BJ (cell line): ENCODE measurements around the gene ELMO3. TPM values are rescaled to one million over a fixed set of nuclear protein-coding genes. Genes with fewer than 3 reads are reported as not detected.

Source experiments
- CTCF ChIA-PET: fragments of 350-600 bp; formaldehyde crosslinking; extraction: SDS; loops from one replicate; lab custom pipeline; 2021; ENCODE audit warnings: antibody characterized with exemption, inconsistent platforms; lab: Yijun Ruan, JAX
- POLR2A ChIA-PET: fragments of 300-600 bp; sonication (Branson Sonifier 250); formaldehyde crosslinking; extraction: SDS; loops from one replicate; lab custom pipeline; 2021; ENCODE audit warnings: antibody characterized with exemption; lab: Charles Lee
- DNase-seq: peaks from one replicate; pipeline ENCODE4 v3.0.0-alpha.2; 2011; ENCODE audit warnings: low read depth
- H3K27me3 ChIP-seq: 2 replicates; pipeline ENCODE4 v1.6.0; 2011; ENCODE audit warnings: low read length; ENCODE audit not compliant: control insufficient read depth, insufficient read depth
- H3K36me3 ChIP-seq: 2 replicates; pipeline ENCODE4 v1.5.1; 2011; ENCODE audit warnings: low read length; ENCODE audit not compliant: control insufficient read depth, insufficient read depth
- H3K4me3 ChIP-seq: 2 replicates; pipeline ENCODE4 v1.5.1; 2011; ENCODE audit warnings: low read depth, mild to moderate bottlenecking, control low read depth, low read length
- polyA minus RNA-seq: library from RNA; depleted of rRNA, polyadenylated mRNA; stranded (reverse); fragments of >200 nt; gene quantifications from 2 replicates; pipeline ENCODE4 v1.2.3, GENCODE V29; 2011; rRNA and poly(A)+ RNA removed
- polyA plus RNA-seq: library from polyadenylated mRNA; depleted of rRNA; stranded (reverse); fragments of >200 nt; gene quantifications from 2 replicates; pipeline ENCODE4 v1.2.3, GENCODE V29; 2011; rRNA removed
- TF ChIP-seq, protein P1 (sequence below): IDR thresholded peaks from 2 replicates; pipeline ENCODE4 v1.5.1; 2011; ENCODE audit warnings: low read depth, mild to moderate bottlenecking, control low read depth, inconsistent platforms, low read length, moderate library complexity; ENCODE audit not compliant: insufficient read depth

ELMO3 gene, protein sequence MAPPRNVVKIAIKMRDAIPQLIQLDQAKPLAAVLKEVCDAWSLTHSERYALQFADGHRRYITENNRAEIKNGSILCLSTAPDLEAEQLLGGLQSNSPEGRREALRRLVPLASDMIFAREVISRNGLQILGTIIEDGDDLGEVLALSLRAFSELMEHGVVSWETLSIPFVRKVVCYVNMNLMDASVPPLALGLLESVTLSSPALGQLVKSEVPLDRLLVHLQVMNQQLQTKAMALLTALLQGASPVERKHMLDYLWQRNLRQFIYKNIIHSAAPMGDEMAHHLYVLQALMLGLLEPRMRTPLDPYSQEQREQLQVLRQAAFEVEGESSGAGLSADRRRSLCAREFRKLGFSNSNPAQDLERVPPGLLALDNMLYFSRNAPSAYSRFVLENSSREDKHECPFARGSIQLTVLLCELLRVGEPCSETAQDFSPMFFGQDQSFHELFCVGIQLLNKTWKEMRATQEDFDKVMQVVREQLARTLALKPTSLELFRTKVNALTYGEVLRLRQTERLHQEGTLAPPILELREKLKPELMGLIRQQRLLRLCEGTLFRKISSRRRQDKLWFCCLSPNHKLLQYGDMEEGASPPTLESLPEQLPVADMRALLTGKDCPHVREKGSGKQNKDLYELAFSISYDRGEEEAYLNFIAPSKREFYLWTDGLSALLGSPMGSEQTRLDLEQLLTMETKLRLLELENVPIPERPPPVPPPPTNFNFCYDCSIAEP
- polyA plus RNA-seq (0.56 and 0.97 TPM in 2 replicates), polyA minus RNA-seq (0.33 and 0.77 TPM in 2 replicates)

DNA sequence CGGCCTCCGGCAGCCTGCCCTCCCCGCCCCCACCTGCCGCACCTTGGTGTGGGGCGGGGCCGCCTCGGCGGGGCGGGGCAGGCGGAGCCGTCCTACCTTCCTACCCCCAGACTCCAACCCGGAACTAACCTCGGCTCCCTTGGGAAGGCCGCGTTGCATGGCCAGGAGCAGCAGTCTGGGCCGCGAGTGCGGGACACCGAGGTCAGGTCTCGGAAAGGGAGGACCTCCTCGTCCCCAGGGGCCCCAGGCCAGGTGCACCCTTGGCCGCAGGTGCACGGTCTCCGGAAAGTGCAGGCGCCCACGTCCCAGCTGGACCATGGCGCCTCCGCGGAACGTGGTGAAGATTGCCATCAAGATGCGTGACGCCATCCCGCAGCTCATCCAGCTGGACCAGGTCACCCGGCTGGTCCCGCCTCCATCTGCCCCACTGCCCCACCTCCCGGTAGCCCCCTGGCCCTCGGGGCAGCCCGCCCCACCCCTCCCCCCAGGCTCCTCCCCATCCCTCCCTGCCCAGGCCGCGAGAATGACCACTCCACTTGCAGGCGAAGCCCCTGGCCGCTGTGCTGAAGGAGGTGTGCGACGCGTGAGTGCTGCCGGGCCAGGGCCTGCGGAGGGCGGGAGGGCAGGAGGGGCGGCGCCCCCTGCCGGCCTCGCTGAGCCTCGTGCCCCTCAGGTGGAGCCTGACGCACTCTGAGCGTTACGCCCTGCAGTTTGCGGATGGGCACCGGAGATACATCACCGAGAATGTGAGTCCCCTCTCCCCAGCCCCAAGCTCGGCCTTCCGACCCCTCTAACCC lies at the start of gene ELMO3:
TSS of gene ELMO3 (plus strand) at position 121 of the 797 bp plus-strand sequence. CDS start at position 317, 196 bp downstream.
- DNase-seq, result no peak
- Histone ChIP-seq H3K4me3 (no peak within 1 kb of the TSS), H3K27me3 (no peaks in the 10 kb centered on the region), H3K36me3 (peaks cover 44% of the 10 kb centered on the region)
- TF ChIP-seq, protein P1, sequence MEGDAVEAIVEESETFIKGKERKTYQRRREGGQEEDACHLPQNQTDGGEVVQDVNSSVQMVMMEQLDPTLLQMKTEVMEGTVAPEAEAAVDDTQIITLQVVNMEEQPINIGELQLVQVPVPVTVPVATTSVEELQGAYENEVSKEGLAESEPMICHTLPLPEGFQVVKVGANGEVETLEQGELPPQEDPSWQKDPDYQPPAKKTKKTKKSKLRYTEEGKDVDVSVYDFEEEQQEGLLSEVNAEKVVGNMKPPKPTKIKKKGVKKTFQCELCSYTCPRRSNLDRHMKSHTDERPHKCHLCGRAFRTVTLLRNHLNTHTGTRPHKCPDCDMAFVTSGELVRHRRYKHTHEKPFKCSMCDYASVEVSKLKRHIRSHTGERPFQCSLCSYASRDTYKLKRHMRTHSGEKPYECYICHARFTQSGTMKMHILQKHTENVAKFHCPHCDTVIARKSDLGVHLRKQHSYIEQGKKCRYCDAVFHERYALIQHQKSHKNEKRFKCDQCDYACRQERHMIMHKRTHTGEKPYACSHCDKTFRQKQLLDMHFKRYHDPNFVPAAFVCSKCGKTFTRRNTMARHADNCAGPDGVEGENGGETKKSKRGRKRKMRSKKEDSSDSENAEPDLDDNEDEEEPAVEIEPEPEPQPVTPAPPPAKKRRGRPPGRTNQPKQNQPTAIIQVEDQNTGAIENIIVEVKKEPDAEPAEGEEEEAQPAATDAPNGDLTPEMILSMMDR, result peak; percentile 33
- CTCF ChIA-PET, result interaction anchor here (0.5 to 2.9 kb wide), 11 partner anchors 10 to 223 kb away, joined by 3 to 10 read pairs (median 3); no protein-coding TSS in a partner anchor
- POLR2A ChIA-PET, result no interaction called here

DNA sequence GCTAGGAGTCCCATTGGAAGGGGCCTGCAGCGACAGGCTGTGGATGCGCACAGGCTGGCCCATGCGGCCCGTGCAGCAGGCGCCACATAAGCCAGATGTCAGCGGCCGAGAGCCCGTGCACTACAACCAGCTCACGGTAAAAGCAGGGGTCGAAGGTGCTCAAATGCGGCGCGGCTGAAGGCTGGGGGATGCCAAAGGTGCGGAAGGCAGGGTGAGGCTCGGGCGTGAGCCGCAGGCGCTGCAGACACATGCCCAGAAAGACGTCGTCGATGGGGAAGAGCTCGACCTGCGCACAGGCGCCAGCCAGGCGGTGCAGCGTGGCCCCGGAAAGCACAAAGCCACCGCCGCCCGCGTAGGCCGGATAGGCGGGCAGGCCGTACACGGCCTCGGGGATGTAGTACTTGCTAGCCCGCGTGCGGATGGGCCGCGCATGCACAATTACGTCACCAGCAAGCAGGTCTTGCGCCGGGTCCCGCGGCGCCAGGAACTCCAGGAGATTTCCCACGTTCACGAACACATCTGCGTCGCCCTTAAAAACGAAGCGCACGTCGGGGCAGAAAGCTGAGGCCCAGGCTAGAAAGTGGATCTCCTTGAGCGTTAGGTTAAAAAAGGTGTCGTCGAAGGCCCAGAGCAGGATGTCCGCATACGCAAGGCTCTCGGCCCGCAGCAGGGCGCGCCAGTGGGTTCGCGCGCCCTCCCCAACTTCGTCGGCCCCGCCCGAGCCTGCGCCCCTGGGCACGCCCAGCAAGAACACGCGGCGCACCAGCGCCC lies 49.5 kb upstream of the ELMO3 start:
- peaks cover 21% of the 10 kb centered on the region for H3K36me3 ChIP-seq
- no peak for DNase-seq
- TF ChIP-seq, protein P1, result no peak
- H3K4me3 ChIP-seq, result peak overlapping the region; percentile 83
- POLR2A ChIA-PET, result no interaction called here
- H3K27me3 ChIP-seq, result no peaks in the 10 kb centered on the region
- CTCF ChIA-PET, result interaction anchor here (0.5 to 2.6 kb wide), 5 partner anchors 10 to 298 kb away, joined by 3 to 12 read pairs (median 4); no protein-coding TSS in a partner anchor

DNA sequence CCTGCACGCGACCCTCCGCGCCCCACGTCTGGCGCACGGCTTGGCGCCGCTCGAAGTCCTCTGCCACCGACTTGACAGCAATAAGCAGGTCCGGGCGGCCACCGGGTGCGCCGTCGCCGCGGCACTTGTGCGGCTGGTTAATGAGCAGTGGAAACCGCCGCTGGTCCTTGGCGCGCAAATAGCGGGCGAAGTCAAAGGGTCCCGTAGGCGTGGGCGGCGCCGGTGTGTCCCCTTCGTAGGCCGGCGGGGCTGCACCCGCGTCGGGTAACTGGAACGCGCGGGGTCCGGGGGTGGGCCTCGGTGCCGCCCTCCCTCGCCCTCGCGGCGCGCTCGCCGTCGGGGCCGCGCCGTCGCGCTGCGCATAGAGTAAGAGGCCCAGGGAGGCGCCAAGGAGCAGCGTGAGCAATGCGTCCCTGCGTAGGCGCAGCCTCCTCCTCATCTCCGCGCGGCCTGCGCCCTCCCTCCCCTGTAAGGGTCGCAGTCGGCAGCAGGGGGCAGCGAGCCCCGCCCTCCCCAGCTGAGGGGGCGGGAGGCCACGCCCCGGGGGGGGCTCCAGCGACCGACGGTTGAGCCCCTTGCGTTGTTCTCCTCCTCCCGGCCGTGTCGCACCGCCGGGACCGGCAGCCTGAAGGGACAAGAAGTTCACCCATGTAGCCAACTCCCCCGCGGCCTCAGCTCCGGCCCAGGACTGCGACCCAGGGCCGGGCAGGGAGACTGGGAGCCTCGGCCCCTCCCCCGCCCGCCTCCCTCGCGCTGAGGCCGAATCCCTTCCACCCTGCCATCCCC lies 48.7 kb upstream of the ELMO3 start:
- TF ChIP-seq, protein P1, result 0 out of 2 replicates have a peak, but pooled peaks have one; percentile 17
- Histone ChIP-seq H3K4me3 (peak overlapping the region; percentile 83), H3K36me3 (peaks cover 17% of the 10 kb centered on the region), H3K27me3 (no peaks in the 10 kb centered on the region)
- DNase-seq, result no peak
- ChIA-PET POLR2A (no interaction called here), CTCF (interaction anchor here (0.5 to 2.7 kb wide), 13 partner anchors 11 to 806 kb away, joined by 3 to 16 read pairs (median 4); partner anchors contain the start of gene CES3)

DNA sequence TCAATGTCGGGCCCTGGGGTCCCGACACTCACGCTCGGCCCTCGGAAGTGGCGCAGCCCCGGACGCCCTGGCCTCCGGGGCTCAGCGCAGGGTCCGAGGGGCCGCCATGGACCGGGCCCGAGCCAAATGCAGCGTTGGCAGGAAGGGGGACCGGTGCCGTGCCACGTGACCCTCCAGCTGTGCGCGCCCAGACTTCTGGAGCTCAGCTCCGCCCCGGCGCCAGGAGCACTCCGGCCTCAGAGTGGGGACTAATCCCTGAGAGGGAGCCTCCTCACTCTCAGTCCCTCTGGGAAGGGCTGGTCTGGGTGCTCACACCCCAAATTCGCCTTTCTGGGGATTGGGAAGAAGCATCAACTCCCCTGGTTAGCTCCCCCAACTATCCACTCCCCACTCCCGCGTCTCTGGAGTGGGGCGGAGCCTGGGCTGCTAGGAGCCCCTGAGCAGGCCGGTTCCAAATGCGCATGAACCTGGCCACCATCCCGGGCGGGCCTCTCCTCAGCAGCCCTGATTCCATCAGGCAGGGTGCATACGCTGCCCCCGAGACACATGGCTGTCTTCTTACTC lies 48.0 kb upstream of the ELMO3 start, which contains the start of gene B3GNT9:
TSS of gene B3GNT9 (minus strand) at position 166 of the 564 bp plus-strand sequence. CDS start 513 bp downstream, outside the sequence.
- ChIA-PET POLR2A (no interaction called here), CTCF (interaction anchor here (0.5 to 2.7 kb wide), 13 partner anchors 9 to 805 kb away, joined by 3 to 16 read pairs (median 4); partner anchors contain the start of genes CES3, FBXL8, NOL3 and TRADD)
- peak within 1 kb of the TSS; percentile 83 for H3K4me3 ChIP-seq
- no peak for DNase-seq
- TF ChIP-seq, protein P1, result no peak
- peaks cover 16% of the 10 kb centered on the region for H3K36me3 ChIP-seq
- no peaks in the 10 kb centered on the region for H3K27me3 ChIP-seq
